HepG2 (cell line): Measurements from ENCODE around the gene ATG9A. TPM values are rescaled to one million over a fixed set of nuclear protein-coding genes. Genes with fewer than 3 reads are reported as not detected.

Experiments
- ATAC-seq: fragments of 200-7000 bp; cut with Tn5 transposase; 3 replicates; pipeline ENCODE4 v1.9.1; 2020; ENCODE audit warnings: mild to moderate bottlenecking, moderate library complexity
- BruUV-seq: library from RNA; stranded (reverse); fragments of 400-500 nt; replicated peaks from 2 replicates; lab custom pipeline; 2021; lab: Mats Ljungman, UMichigan
- CTCF ChIA-PET: fragments of 300-600 bp; formaldehyde crosslinking; extraction: SDS; loops from one replicate; lab custom pipeline; 2021; ENCODE audit warnings: low total read pairs, inconsistent platforms, low intra/inter-chr PET ratio; lab: Yijun Ruan, JAX
- POLR2A ChIA-PET: fragments of 350-600 bp; sonication (Branson Sonifier 250); formaldehyde crosslinking; loops from one replicate; lab custom pipeline; 2020; ENCODE audit warnings: antibody characterized with exemption, inconsistent platforms; lab: Yijun Ruan, JAX
- DNase-seq: peaks from one replicate; pipeline ENCODE4 v3.0.0-alpha.2; 2015; ENCODE audit warnings: low spot score
- FAIRE-seq: peaks from 3 replicates; lab custom pipeline; 2011; peaks lifted over from hg19 to GRCh38; lab: Jason Lieb, UNC
- H2AFZ ChIP-seq: one replicate; pipeline ENCODE4 v1.6.1; 2011; ENCODE audit warnings: low read length, inconsistent platforms
- H3K27ac ChIP-seq: fragments of 300-600 bp; 3 replicates; pipeline ENCODE4 v1.8.0; 2011; ENCODE audit warnings: mixed run types, mild to moderate bottlenecking, mixed read lengths, low read length, inconsistent platforms; ENCODE audit not compliant: insufficient read depth; ENCODE audit errors: extremely low read length
- H3K27me3 ChIP-seq, 2 experiments: fragments of 200-600 bp in 1 of 2; 2 replicates in 1 of 2; 3 replicates in 1 of 2; pipeline versions ENCODE4 v1.6.0 to v1.8.0; 2011; ENCODE audit warnings: low read length in 2 of 2, mild to moderate bottlenecking in 2 of 2, moderate library complexity in 2 of 2, inconsistent platforms in 1 of 2; ENCODE audit not compliant: insufficient read depth in 2 of 2, control insufficient read depth in 1 of 2
- H3K36me3 ChIP-seq, 2 experiments: fragments of 200-600 bp in 1 of 2; replicated peaks in 1 of 2; 2 replicates in 1 of 2; 3 replicates in 1 of 2; pipeline versions ENCODE4 v1.5.1 to v1.8.0; 2011; ENCODE audit warnings: low read length in 2 of 2, inconsistent platforms in 1 of 2; ENCODE audit not compliant: insufficient read depth in 2 of 2, control insufficient read depth in 1 of 2
- H3K4me1 ChIP-seq: 2 replicates; pipeline ENCODE4 v1.5.1; 2012; ENCODE audit warnings: low read length, inconsistent platforms; ENCODE audit not compliant: insufficient read depth
- H3K4me2 ChIP-seq: 2 replicates; pipeline ENCODE4 v1.6.0; 2011; ENCODE audit warnings: low read depth, low read length, inconsistent platforms
- H3K4me3 ChIP-seq, 3 experiments: fragments of 200-600 bp in 1 of 3; sonication (generic), shearing (Covaris generic) in 1 of 3; replicated peaks in 1 of 3; 2 replicates each; pipeline ENCODE4 v1.5.1; 2011 to 2016; ENCODE audit warnings: low read length in 3 of 3, inconsistent platforms in 2 of 3, low read depth in 2 of 3, mild to moderate bottlenecking in 2 of 3, control low read depth in 1 of 3, mixed read lengths in 1 of 3; ENCODE audit not compliant: insufficient read depth in 1 of 3
- H3K79me2 ChIP-seq: one replicate; pipeline ENCODE4 v1.6.1; 2011; ENCODE audit warnings: low read length, inconsistent platforms; ENCODE audit not compliant: insufficient read depth
- H3K9ac ChIP-seq: 2 replicates; pipeline ENCODE4 v1.6.0; 2011; ENCODE audit warnings: mild to moderate bottlenecking, low read depth, low read length, inconsistent platforms; ENCODE audit not compliant: insufficient read depth
- H3K9me3 ChIP-seq: 2 replicates; pipeline ENCODE4 v1.5.1; 2012; ENCODE audit warnings: mild to moderate bottlenecking, low read length
- H4K20me1 ChIP-seq: 2 replicates; pipeline ENCODE4 v1.6.0; 2011; ENCODE audit warnings: inconsistent platforms, mild to moderate bottlenecking, low read length, moderate library complexity; ENCODE audit not compliant: insufficient read depth
- DNMT3B ChIP-seq: conservative IDR thresholded peaks from 2 replicates; pipeline ENCODE4 v1.6.1; 2016; ENCODE audit warnings: missing biosample characterization, control low read depth
- FOSL2 ChIP-seq: sonication (generic); formaldehyde crosslinking; IDR thresholded peaks from 2 replicates; pipeline ENCODE4 v1.4.0; 2020; ENCODE audit warnings: missing genetic modification reagents
- NR2F2 ChIP-seq: IDR thresholded peaks from 2 replicates; pipeline ENCODE4 v1.6.1; 2012; ENCODE audit warnings: low read depth, inconsistent platforms, borderline replicate concordance
- NR2F6 ChIP-seq, 2 experiments: IDR thresholded peaks; 2 replicates each; pipeline ENCODE4 v1.6.1; 2016; ENCODE audit warnings: antibody characterized with exemption in 1 of 2, mild to moderate bottlenecking in 1 of 2
- SSRP1 ChIP-seq: IDR thresholded peaks from 2 replicates; pipeline ENCODE4 v1.6.1; 2016; ENCODE audit warnings: control low read depth
- ZC3H13 ChIP-seq: sonication (generic); formaldehyde crosslinking; IDR thresholded peaks from 2 replicates; pipeline ENCODE4 v1.8.1; 2023; ENCODE audit warnings: mild to moderate bottlenecking, missing genetic modification reagents, moderate library complexity
- ZNF792 ChIP-seq: IDR thresholded peaks from 2 replicates; pipeline ENCODE4 v1.6.1; 2016
- ZSCAN25 ChIP-seq: sonication (generic); formaldehyde crosslinking; IDR thresholded peaks from 2 replicates; pipeline ENCODE4 v1.8.0; 2022; ENCODE audit warnings: mild to moderate bottlenecking, missing genetic modification reagents
- WGBS: methylation state at CpG from one replicate; pipeline ENCODE4 v1.1.6; 2017; ENCODE audit warnings: low lambda C conversion rate; 5-methylcytosine and 5-hydroxymethylcytosine counted together
- in situ Hi-C: cut with HindIII; loops from 2 replicates; pipeline ENCODE4 v1.10.0; 2017; ENCODE audit warnings: low pct_unique_long_range_greater_than_20kb; ENCODE audit not compliant: extremely low pct_ligation_motif_present
- intact Hi-C: fragments of 100-400 bp; cut with micrococcal nuclease; formaldehyde crosslinking; loops from one replicate; pipeline ENCODE4 v1.10.0; 2022; ENCODE audit not compliant: unreplicated experiment
- polyA plus RNA-seq, 8 experiments: library from polyadenylated mRNA; depleted of rRNA in 3 of 8; stranded (reverse) in 7 of 8; unstranded in 1 of 8; fragments of >200 nt; fragmentation: Illumina TruSeq in 4 of 8; extraction: Trizol in 4 of 8; gene quantifications; 2 replicates each; pipeline versions ENCODE4 v1.2.1 to v1.2.3, GENCODE V29; 2011 to 2016; ENCODE audit warnings: low read depth in 4 of 8, missing spikeins in 1 of 8, mixed read lengths in 1 of 8; ENCODE audit not compliant: insufficient read depth in 1 of 8
- total RNA-seq, 5 experiments: library from RNA; depleted of rRNA; stranded (reverse); fragments of >200 nt; fragmentation: Illumina TruSeq; extraction: Trizol; gene quantifications; 2 replicates each; pipeline ENCODE4 v1.2.3, GENCODE V29; 2016; ENCODE audit warnings: low read depth in 1 of 5
- TF ChIP-seq, protein P1 (sequence below): sonication (generic); formaldehyde crosslinking; IDR thresholded peaks from 2 replicates; pipeline ENCODE4 v1.5.0; 2020; ENCODE audit warnings: missing genetic modification reagents, mild to moderate bottlenecking, borderline replicate concordance

ATG9A gene
- total and polyA plus RNA-seq, 2 of the 13 experiments (the other 11 are each of a cell fraction or from before 2014, with no cell fraction given), result 35.0 to 131 TPM

DNA sequence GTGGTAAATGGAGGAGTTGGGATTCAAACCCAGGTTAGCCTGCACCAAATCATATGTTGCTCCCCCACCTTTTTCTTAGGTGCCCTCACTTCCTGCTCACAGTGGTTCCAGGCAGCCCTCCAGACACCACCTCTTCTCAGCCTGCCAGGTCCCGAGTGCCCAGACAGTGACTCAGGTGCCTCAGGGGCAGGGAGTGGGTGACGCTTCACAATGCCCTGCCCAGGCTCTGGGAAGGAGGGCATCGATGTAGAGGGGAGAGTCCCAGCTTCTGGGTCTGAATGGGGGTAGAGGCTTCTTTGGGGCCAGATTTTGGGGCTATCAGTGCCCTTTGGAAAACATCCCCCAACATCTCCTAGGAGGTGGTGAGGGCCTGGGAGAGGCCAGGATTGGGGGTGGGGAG, 44.5 kb upstream of the ATG9A start:
- Histone ChIP-seq H3K4me3 (peak overlapping the region in 1 of 3 experiments; percentile 18; a peak in 1 of 6 replicates), H3K9me3 (no peaks in the 10 kb centered on the region), H3K27me3 (peaks cover 0 to 9% of the 10 kb centered on the region in 2 experiments; a peak in 1 of 5 replicates), H3K79me2 (no peaks in the 10 kb centered on the region), H3K36me3 (no peaks in the 10 kb centered on the region), H3K27ac (no peak overlapping the region), H2AFZ (no peak overlapping the region), H3K9ac (no peak overlapping the region), H3K4me1 (peaks cover 54% of the 10 kb centered on the region), H4K20me1 (no peaks in the 10 kb centered on the region)
- no peak for ATAC-seq
- POLR2A ChIA-PET, result interaction anchor here (0.6 to 1.8 kb wide), 11 partner anchors 12 to 272 kb away, joined by 3 to 16 read pairs (median 4); partner anchors contain the start of genes CNPPD1, GLB1L, STK16 and TUBA4A
- in situ Hi-C loops (no loop called here), intact Hi-C loops (loop anchor here (1.0 kb wide), 1 partner anchor 45 kb away; the partner anchor contains the start of genes ANKZF1 and ATG9A)
- no peak for DNase-seq
- no TSS peak for BruUV-seq
- no peak for FAIRE-seq
- 14% methylated on average over 3 of the region's 3 CpGs for WGBS
- CTCF ChIA-PET, result no interaction called here
- TF ChIP-seq DNMT3B, result no peak
- TF ChIP-seq, all 625 proteins: peak for 0
- H3K4me2 ChIP-seq, result peak overlapping the region; percentile 40

DNA sequence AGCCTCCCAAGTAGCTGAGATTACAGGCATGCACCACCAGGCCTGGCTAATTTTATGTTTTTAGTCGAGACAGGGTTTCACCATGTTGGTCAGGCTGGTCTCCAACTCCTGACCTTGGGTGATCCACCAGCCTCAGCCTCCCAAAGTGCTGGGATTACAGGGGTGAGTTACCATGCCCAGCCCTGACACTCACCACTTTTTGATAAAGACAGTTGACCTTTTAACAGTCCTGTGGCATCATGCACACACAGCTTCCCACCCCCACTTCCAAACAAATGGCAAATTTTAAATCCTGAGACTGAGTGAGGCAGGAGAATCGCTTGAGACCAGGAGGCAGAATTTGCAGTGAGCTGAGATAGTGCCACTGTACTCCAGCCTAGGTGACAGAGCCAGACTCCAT, 43.6 kb upstream of the ATG9A start:
- DNase-seq, result no peak
- peaks cover 48% of the 10 kb centered on the region for H3K4me1 ChIP-seq
- ChIA-PET CTCF (no interaction called here), POLR2A (interaction anchor here (1.2 kb wide), 1 partner anchor 18 kb away, joined by 3 read pairs; no protein-coding TSS in a partner anchor)
- H3K4me2 ChIP-seq, result no peak overlapping the region
- H3K36me3 ChIP-seq, result no peaks in the 10 kb centered on the region
- peaks cover 0 to 9% of the 10 kb centered on the region in 2 experiments; a peak in 1 of 5 replicates for H3K27me3 ChIP-seq
- WGBS, result 35% methylated on average over 2 of the region's 2 CpGs
- intact Hi-C loops (no loop called here), in situ Hi-C loops (no loop called here)
- no peaks in the 10 kb centered on the region for H3K9me3 ChIP-seq
- no peak overlapping the region for H3K4me3 ChIP-seq
- H3K27ac ChIP-seq, result no peak overlapping the region
- H3K79me2 ChIP-seq, result no peaks in the 10 kb centered on the region
- no TSS peak for BruUV-seq
- FAIRE-seq, result no peak
- H3K9ac ChIP-seq, result no peak overlapping the region
- ATAC-seq, result no peak
- TF ChIP-seq NR2F6 (IDR thresholded peaks at IDR 0.05), result no peak
- peak; percentile 12; the same call in 1 of the 2 replicates for TF ChIP-seq NR2F6 (CRISPR knock-in tag; IDR thresholded peaks at IDR 0.05)
- TF ChIP-seq, protein P1, sequence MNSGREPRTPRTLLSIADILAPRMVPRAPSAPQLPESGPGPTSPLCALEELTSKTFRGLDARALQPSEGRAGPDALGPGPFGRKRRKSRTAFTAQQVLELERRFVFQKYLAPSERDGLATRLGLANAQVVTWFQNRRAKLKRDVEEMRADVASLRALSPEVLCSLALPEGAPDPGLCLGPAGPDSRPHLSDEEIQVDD, result no peak
- TF ChIP-seq SSRP1, result no peak
- no peak for TF ChIP-seq ZNF792 (CRISPR knock-in tag)
- peak; percentile 84 for TF ChIP-seq FOSL2 (CRISPR knock-in tag)
- no peak for TF ChIP-seq NR2F2
- TF ChIP-seq ZC3H13 (CRISPR knock-in tag), result no peak
- TF ChIP-seq ZSCAN25, result peak; percentile 69; the same call in 1 of the 2 replicates
- no peaks in the 10 kb centered on the region for H4K20me1 ChIP-seq
- H2AFZ ChIP-seq, result no peak overlapping the region
